Measurements from ENCODE around the gene RBM47. TPM values are rescaled to one million over a fixed set of nuclear protein-coding genes. Genes with fewer than 3 reads are reported as not detected.

RBM47 gene
- total RNA-seq, 1 donor = 2.2 TPM

DNA sequence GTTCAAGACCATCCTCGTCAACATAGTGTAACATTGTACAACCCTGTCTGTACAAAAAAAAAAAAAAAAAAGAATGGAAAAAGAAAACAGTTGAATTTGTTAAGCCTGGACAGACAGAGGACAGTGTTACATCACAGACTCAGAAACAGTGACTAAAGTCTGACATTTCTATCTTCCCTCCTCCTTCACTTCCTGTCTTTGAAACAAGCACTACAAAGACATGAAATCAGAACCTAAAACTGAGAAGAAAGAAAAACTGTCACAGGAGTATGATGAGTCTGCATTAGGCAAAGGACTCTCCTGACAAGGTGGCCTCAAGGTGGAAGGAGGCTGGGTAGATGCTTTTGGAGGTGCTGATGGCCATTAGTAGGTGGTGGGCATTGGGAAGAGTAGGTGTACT lies 126.7 kb downstream of the RBM47 start:
- no peaks in the 10 kb centered on the region for H3K4me1 ChIP-seq (ENCODE audit: insufficient read depth, low read length)
- H3K27me3 ChIP-seq (ENCODE audit: insufficient read depth, low read length) = no peaks in the 10 kb centered on the region
- no peak overlapping the region for H3K4me3 ChIP-seq (ENCODE audit: insufficient read depth, low read length)
- no peaks in the 10 kb centered on the region for H3K9me3 ChIP-seq (ENCODE audit: low read depth, low read length)
- H4K20me1 ChIP-seq (ENCODE audit: insufficient read depth, low read length) = no peaks in the 10 kb centered on the region
- no peak overlapping the region for H3K4me2 ChIP-seq (ENCODE audit: insufficient read depth, low read length)
- no peak for DNase-seq (ENCODE audit: insufficient read length, low spot score, missing footprints)
- no peak overlapping the region for H3K27ac ChIP-seq (ENCODE audit: low read depth, low read length)
- peak overlapping the region; percentile 57 for H2AFZ ChIP-seq (ENCODE audit: low read length)
- TF ChIP-seq CTCF (IDR thresholded peaks at IDR 0.05; ENCODE audit: extremely low read depth, low read depth, low read length) = no peak
- no peaks in the 10 kb centered on the region for H3K36me3 ChIP-seq (ENCODE audit: insufficient read depth, low read length)
- H3K79me2 ChIP-seq (ENCODE audit: insufficient read depth, low read length) = no peaks in the 10 kb centered on the region

GRCh38 chr4:40502220-40502619 lies 127.4 kb downstream of the RBM47 start:
- DNase-seq (ENCODE audit: insufficient read length, low spot score, missing footprints) = no peak
- no peaks in the 10 kb centered on the region for H4K20me1 ChIP-seq (ENCODE audit: insufficient read depth, low read length)
- no peak overlapping the region for H3K27ac ChIP-seq (ENCODE audit: low read depth, low read length)
- no peak overlapping the region for H3K4me3 ChIP-seq (ENCODE audit: insufficient read depth, low read length)
- no peaks in the 10 kb centered on the region for H3K9me3 ChIP-seq (ENCODE audit: low read depth, low read length)
- H3K36me3 ChIP-seq (ENCODE audit: insufficient read depth, low read length) = no peaks in the 10 kb centered on the region
- H2AFZ ChIP-seq (ENCODE audit: low read length) = no peak overlapping the region
- no peak overlapping the region for H3K4me2 ChIP-seq (ENCODE audit: insufficient read depth, low read length)
- no peaks in the 10 kb centered on the region for H3K27me3 ChIP-seq (ENCODE audit: insufficient read depth, low read length)
- no peaks in the 10 kb centered on the region for H3K4me1 ChIP-seq (ENCODE audit: insufficient read depth, low read length)
- no peaks in the 10 kb centered on the region for H3K79me2 ChIP-seq (ENCODE audit: insufficient read depth, low read length)
- TF ChIP-seq CTCF (IDR thresholded peaks at IDR 0.05; ENCODE audit: extremely low read depth, low read depth, low read length) = no peak

DNA sequence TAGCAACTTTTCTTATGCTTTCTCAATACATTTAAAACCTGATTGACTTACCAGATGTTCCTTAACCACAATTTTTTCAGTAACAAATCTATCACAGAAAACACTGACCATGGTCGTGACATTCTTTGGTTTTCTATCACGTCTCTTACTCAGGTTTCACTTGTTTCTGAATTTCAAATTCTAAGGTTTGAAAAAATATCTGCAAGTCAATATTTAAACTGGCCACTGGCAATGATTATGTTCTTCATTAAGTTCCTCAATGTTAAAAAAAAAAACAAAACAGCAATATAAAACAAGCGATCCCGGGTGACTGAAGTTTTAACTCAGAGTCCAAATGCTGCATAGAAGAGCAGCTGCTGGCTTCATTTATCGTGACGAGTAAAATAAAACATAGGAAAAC lies 128.9 kb downstream of the RBM47 start:
- no peak for TF ChIP-seq CTCF (IDR thresholded peaks at IDR 0.05; ENCODE audit: extremely low read depth, low read depth, low read length)
- Histone ChIP-seq H3K9me3 (ENCODE audit: low read depth, low read length) (no peaks in the 10 kb centered on the region), H3K4me2 (ENCODE audit: insufficient read depth, low read length) (no peak overlapping the region), H4K20me1 (ENCODE audit: insufficient read depth, low read length) (no peaks in the 10 kb centered on the region), H3K27me3 (ENCODE audit: insufficient read depth, low read length) (no peaks in the 10 kb centered on the region), H3K4me1 (ENCODE audit: insufficient read depth, low read length) (no peaks in the 10 kb centered on the region), H3K36me3 (ENCODE audit: insufficient read depth, low read length) (no peaks in the 10 kb centered on the region), H3K27ac (ENCODE audit: low read depth, low read length) (no peak overlapping the region), H2AFZ (ENCODE audit: low read length) (no peak overlapping the region), H3K79me2 (ENCODE audit: insufficient read depth, low read length) (no peaks in the 10 kb centered on the region), H3K4me3 (ENCODE audit: insufficient read depth, low read length) (no peak overlapping the region)
- DNase-seq (ENCODE audit: insufficient read length, low spot score, missing footprints) = peak; percentile 23

DNA sequence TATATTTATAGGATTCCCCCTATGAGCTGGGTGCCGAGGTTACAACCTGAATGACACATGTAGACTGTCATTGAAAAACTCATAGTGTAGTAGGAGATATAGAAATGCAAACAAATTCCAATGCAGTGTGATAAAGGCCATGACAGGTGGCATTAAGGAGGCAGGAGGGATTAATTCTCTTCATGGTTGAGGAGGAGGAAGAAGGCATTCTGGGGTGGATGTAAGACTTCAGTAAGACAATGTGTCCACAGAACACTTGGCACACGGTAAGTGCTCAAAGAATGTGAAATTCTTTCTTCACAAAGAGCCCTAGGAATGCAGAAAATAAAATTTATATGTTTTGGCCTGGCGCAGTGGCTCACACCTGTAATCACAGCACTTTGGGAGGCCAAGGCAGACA lies 136.5 kb downstream of the RBM47 start:
- no peak overlapping the region for H2AFZ ChIP-seq (ENCODE audit: low read length)
- H3K9me3 ChIP-seq (ENCODE audit: low read depth, low read length) = no peaks in the 10 kb centered on the region
- TF ChIP-seq CTCF (IDR thresholded peaks at IDR 0.05; ENCODE audit: extremely low read depth, low read depth, low read length) = no peak
- H3K27ac ChIP-seq (ENCODE audit: low read depth, low read length) = no peak overlapping the region
- no peak for DNase-seq (ENCODE audit: insufficient read length, low spot score, missing footprints)
- H3K36me3 ChIP-seq (ENCODE audit: insufficient read depth, low read length) = no peaks in the 10 kb centered on the region
- H3K79me2 ChIP-seq (ENCODE audit: insufficient read depth, low read length) = no peaks in the 10 kb centered on the region
- no peaks in the 10 kb centered on the region for H4K20me1 ChIP-seq (ENCODE audit: insufficient read depth, low read length)
- H3K4me2 ChIP-seq (ENCODE audit: insufficient read depth, low read length) = no peak overlapping the region
- H3K27me3 ChIP-seq (ENCODE audit: insufficient read depth, low read length) = peaks cover 4% of the 10 kb centered on the region
- H3K4me1 ChIP-seq (ENCODE audit: insufficient read depth, low read length) = no peaks in the 10 kb centered on the region
- no peak overlapping the region for H3K4me3 ChIP-seq (ENCODE audit: insufficient read depth, low read length)
